HG03108 (cell line): Measurements from ENCODE around the gene PPAT.

Source experiments
- ATAC-seq: cut with Tn5 transposase; IDR thresholded peaks from one replicate; pipeline ENCODE4 v1.9.1; 2021; ENCODE audit warnings: moderate library complexity; ENCODE audit not compliant: unreplicated experiment

Gene PPAT

DNA sequence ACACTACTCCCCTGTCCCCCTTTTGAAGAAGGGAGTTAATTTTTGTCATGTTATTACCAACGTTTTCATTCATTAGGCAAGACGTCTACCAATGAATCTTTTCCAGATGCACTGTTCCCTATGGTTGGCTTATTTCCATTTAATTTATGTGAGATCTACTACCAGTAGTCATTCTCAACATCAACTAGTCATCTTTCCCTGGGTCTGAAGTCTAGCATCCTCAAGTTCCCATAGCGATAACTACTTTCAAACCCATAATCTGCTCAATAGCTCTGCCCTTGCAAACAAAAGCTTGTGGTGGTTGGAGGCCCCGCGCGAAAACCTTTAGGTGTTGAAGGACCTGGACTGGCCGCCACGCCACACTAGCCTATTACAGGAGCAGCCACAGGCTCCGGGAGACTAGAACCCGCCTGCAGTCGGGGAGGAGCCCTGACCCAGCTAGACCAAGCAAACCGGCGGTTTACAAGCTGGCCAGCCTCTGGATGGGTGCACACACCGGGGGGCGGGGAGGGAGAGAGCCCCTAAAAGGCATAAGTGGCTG, 746 bp downstream of the PPAT start:
- no peak for ATAC-seq

DNA sequence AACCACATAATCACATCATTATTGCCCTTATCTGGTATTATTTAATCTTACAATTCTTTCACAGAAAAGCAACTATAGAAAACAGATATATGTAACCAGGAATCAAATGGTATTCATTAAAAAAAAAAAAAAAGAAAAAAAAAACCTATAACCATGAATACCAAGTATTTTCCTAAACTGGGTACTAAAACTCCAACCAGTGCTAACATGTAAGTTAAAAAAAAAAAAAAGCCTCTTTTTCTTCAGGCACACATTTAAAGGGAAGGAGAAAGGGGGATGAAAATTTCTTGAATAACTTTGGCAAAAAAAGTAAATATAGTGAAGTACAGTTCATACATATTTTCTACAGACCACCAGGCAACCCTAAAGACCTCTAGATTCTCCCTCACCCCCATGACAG, 2.1 kb downstream of the PPAT start:
- ATAC-seq = no peak

DNA sequence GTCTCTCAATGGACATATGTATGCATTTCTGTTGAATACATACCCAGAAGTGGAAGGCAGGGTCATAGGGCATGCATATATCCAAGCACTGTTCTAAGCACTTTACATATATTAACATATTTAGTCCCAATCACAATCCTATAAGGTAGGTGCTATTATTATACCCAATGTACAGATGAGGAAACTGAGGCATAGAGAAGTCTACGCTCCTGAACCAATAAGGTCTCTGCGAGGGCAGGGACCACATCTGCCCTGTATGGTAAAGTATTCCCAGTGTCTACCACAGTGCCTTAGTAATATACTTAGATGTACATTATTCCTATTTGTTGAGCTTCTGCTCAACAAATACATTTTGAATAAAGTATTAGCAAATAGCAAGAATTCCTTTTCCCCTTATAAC, 5.2 kb downstream of the PPAT start:
- ATAC-seq = no peak

DNA sequence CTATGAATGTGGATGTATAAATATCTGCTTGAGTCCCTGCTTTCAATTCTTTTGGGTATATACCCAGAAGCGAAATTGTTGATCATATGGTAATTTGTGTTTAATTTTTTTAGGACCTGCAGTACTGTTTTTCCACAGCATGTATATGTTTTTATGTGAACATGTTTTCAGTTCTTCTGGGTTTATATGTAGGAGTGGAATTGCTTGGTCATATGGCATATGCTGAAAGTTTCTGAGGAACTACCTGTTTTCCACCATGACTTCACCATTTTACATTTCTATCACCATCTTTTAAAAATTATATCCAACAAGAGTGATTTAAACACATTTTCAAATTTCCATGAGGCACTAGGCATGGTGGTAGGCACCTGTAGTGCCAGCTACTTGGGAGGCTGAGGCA, 8.2 kb downstream of the PPAT start:
- no peak for ATAC-seq

DNA sequence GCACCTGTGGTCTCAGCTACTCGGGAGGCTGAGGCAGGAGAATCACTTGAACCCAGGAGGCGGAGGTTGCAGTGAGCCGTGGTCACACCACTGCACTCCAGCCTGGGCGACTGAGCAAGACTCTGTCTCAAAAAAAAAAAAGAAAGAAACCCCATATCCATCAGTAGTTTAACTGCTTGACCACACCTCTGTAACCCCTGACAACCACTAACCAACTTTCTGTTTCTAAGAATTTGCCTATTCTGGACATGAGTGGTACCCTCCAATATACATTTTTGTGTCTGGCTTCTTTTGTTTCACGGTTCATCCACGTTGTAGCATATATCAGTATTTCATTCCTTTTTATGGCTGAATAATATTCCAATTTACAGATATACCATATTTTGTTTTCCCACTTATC, 9.1 kb downstream of the PPAT start:
- ATAC-seq = peak; percentile 46

DNA sequence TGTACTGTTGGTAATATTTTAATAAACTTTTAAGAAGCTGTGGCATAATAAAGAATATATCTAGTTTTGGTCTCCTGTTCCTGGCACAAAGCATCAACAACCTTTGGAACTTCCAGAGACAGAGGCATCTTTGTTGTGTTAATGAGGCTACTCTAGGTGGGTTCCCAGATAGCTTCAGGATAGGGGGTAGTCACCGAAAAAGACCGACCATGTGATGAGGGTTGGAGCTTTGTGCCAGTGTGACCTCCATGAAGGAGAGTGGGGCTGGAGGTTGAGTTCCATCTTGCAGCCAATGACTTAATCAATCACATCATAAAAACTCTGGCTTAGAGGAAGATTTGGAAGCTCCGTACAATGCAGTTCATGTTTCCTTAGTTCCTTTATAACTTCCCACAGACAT, 9.9 kb downstream of the PPAT start:
- no peak for ATAC-seq

DNA sequence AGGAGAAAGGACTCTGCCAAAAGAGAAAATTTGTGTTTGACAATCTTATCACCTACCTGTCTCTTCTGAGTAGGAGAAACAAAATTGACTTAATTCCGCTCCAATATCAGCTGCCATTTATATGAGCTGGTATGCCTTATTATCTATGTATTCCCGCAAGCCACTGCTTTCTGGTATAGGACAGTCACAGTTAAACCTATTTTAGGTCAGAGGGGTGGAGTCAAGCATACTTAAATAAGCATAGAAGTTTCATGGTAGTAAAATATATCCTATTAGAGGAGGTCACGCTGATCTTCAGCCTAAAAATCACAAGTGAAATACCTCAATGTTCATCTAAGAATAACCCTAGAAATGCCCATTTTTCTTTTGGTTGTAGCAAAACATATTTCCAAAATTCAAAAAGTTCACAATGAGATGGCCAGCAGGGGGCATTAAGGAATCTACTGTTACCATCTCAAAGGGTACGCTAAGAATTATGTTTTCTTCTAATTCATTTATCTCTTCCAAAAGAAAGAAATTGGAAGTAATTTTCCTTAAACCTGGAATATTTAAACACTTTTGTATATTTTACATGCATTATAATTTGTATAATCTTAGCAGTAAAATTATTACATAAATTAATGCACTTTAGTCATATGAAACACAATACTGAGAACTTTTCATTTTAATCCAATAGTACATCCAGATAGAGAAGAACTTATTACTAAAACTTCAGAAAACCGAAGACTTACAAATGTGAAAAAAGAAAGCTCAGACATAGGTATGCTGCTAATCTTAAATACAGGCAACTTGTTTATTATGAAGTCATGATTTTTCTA, 10.5 kb downstream of the PPAT start:
- no peak for ATAC-seq

DNA sequence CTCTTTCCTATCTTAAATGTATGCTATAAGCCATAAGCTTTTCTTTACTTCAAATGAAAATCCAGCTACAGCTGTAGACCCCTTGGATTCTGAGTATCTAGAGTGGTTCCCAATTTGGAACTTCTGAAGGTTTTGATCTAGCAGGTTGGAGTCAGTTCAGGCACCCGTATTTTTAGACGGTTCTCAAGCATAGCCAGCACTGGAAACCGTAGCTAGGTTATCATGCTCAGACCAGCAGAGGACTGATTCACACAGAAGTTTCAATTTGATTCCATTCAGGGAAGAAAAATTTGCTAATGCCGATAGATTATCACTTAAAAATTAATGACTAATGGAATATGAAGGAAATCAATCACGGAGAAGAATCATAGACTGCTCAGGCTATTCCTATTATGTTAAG, 11.2 kb downstream of the PPAT start:
- no peak for ATAC-seq

DNA sequence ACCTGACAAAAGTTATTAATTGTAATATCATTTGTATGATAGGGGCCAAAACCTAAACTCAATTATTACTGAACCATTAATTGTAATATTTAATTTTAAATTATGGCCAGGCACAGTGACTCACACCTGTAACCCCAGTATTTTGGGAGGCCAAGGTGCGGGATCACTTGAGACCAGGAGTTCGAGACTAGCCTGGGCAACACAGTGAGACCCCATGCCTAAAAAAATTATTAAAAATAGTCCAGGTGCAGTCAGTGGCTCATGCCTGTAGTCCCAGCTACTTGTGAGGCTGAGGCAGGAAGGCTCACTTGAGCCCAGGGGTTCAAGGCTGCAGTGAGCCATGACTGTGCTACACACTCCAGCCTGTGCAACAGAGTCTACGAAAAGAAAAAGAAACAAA, 18.0 kb downstream of the PPAT start:
- no peak for ATAC-seq

DNA sequence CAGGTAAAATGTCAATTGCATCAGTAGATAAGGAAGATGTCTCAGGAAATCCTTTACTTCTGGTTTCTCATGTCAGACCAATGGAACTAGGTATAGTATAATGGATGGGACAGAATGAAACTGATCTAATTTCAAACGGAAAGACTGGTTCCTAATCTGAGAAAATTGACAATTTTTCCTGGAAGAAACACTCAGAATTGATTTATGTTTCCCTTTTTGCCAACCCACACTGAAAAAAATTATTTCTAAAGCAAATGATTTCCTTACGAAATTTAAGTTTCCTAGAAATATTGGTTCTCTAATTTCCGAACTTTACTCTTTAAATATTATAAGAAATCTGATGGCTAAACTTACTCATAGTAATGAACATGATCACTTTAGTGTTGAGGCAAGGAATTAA, 19.1 kb downstream of the PPAT start:
- no peak for ATAC-seq

DNA sequence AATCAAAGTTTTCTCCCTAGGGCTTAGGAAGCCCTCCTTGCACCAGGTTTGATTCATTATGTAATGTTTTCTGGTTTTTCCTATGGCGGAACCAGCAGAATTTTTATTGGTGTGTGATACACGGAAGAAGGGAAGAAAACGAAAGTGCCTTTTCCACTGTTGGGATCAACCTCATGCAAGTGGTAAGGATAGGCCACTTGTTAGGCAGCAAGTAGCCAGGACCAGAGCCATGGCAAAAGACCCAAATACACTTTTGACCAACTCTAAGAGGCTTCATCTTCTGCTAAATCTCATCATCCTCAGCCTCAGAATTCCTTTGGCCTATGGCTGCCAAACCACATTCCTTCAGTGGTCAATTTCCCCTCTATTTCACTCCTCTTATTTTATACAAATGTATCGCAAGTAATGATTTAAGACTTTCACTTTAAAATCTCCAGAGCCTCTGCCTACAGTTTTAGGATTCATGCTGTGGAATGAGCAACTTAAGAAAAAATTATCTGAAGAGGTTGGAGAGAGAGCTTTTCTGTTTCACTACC, 21.2 kb downstream of the PPAT start:
- no peak for ATAC-seq

DNA sequence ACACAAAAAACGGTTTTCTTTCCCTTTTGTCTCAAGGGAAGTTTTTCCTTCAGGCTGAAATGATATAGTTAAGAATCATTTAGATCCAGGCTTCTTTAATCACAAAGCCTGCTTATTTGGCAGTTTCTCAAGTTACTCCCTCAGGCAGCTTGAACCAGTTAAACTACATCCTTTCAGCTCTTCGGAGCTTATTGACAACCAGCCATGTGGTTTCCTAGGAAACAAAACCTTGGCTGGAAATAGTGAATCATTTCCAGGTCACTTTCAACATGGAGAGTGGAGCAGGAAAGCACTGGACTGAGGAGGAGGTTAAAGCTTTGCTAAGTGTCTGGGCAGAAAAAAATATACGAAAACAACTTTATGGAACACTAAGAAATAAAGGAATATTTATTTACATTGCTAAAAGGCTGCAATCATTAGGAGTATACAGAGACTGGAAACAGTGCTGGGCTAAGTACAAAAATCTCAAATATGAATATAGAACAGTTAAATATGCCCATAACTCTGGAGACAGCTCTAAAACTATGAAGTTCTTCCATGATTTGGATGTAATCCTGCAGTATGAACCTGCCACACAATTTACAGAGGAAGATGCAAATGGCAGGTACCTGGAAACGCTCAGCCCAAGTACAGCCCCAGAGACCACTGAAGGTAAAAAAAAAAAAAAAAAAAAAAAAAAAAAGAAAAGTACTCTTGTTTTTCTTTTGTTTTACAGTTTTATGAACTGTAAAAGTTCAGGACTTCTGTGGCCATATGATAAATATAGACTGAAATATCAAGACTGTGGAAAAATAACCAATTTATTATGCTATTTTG, 25.0 kb downstream of the PPAT start:
- no peak for ATAC-seq

DNA sequence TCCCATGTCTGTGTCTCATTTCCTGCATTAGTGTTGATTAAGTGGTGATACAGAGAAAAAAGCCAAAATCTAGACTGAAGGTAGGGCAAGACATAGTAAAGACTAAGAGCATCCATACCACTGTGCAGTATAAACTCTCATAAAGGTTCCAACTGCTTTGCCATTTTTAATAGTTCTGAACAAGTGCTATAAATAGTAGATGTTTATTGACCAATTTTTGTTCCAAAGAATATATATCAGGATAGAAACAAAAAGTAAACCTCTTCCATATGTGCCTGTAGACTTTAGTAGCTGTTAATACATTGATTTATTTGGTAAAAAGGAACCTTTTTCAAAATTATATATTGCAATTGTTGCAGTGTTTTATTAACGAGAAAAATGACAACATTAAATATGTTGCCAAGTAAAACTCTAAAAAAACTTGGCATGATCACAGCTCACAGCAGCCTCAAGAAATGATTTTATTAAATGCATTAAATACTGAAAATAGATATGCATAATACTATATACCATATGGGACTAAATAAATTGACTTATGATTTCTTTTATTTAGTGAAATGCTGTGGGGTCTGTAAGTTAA, 25.8 kb downstream of the PPAT start:
- ATAC-seq = no peak

DNA sequence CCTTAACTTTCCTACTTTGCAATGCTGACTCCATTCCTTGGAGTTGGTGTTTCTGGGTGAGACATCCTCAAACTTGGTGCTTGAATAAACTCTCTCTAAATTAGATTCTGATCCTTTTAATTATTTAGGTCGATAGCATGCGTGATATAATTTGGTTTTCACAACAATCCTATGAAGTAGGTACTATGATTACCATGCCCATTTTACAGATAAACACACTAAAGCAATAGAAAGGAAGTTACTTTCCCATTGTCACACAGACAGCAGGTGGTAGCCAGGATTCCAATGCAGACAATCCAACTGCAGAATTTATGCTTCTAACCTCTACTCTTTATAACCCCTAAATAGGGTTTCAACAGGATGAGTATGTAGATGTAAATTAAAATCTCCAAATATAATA, 26.4 kb downstream of the PPAT start:
- ATAC-seq = no peak

DNA sequence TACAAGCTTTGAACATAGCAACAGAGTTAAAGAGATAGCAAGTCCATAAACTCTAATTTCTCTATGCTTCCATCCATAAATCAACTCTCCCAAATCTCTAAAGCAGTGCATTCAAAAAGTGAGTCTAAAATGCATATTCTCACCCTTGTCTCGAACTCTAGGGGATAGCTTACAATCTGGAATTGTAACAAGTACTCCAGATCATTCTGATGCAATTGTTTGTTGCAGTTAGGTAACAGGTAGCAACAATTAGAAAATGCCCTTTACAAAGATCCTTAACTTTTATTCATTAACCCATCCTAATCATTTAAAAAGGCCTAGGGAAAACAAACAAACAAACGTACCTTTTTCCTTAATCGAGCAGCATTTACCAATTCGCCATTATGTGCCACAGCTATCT, 29.3 kb downstream of the PPAT start:
- ATAC-seq = no peak

DNA sequence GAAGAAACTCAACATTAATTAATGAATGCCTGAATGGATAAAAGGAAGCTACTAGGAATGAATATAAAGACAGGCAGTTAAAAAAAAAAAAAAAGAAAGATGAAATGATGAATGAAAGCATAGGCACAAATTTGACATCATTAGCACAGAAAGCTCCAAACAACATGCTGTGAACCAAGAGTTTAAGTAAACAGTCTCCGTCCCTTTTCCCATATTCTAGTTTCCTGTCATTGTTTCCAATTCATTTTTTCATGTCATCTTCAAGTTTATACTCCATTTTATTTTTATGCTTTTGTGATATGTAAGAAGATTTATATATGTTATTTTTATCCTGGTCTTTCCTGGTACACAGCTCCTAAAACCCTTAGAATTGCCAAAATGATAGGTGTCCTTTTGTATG, 30.4 kb downstream of the PPAT start:
- ATAC-seq = no peak

DNA sequence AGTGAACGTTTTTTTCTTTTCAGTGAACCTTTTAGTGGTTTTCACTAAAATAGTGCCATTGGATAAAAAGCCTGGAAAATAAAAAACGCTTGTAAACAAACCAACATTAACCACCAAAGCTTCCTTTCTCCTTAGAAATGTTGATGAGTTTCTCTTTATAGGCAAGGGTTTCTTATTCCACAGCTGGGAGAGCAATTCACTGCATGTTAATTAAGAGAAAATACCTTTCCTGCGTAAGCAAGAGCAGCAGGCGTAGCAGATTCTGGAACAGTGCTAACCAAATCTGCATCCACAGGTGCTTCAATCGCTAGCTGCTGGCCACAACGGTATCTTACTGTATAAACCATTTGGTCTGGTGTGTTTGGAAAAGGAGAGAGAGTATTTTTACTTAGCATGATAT, 34.9 kb downstream of the PPAT start:
- no peak for ATAC-seq

DNA sequence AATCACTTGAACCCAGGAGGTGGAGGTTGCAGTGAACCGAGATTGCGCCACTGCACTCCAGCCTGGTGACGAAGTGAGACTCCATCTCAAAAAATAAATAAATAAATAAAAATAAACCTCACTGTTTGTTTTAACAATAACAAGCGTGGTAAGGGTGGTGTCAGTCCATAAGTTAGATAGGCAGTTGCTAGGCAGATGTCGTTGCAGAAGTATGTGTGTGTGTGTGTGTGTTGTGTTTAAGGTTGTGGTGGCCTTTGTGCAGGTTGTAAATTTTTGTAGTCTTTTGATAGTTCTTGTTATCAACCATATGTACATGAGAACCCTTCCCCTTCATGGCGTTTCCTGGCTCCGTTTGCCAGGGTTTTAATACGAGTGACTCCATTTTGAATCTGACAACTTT, 44.1 kb downstream of the PPAT start:
- no peak for ATAC-seq

DNA sequence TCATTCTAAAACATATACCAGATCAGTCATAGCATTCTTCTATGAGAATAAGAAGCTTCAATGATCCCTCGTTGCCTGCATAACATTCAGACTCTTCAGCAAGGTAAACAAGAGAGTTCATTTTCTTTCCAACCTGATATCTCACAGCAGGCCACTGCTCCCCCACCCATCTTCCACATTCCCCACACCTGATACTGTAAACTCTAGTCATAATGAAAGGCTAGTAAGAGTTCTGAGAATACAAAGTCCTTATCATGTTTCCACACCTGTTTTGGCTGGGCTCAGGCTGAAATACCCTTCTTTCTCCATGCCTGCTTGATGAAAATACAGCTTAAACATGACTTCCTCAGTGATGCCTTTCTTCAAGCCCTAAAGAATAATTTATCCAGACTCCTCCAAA, 45.9 kb downstream of the PPAT start:
- no peak for ATAC-seq

DNA sequence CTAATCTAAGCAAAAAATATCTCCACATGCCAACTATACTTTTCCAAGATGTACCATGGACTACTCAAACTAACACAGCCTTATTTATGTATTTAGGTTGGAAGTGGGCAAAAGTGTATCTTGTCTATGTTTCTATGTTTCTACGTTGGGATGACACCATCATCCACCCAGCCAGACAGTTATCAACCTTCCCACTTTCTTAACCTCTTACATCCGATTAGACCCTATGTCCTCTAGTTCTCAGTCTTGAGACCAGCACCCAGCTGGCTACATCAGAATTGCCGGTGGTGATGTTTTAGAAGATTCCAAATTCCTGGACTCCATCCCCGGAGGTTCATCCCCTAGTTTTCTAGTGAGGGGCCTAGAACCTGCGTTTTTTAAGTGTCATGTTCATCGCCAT, 47.1 kb downstream of the PPAT start:
- ATAC-seq = no peak
